ENCODE measurements around the gene GPRC5B. TPM values are rescaled to one million over a fixed set of nuclear protein-coding genes. Genes with fewer than 3 reads are reported as not detected.

GPRC5B gene
- total RNA-seq, 1 donor from 2014 or later, result 38.6 TPM

GRCh38 chr16:19841184-19841583, 43.5 kb downstream of the GPRC5B start:
- peak overlapping the region; percentile 22 to 65 (median 54) for H3K9ac ChIP-seq (ENCODE audit: low read depth in 1 of 3, low read length in 3 of 3)
- H3K4me1 ChIP-seq (ENCODE audit: control insufficient read depth in 3 of 3, insufficient read depth in 3 of 3, low read length in 3 of 3), result peaks cover 20 to 32% (median 28%) of the 10 kb centered on the region in 3 donors
- H3K36me3 ChIP-seq (ENCODE audit: control insufficient read depth in 3 of 3, insufficient read depth in 3 of 3, low read length in 3 of 3), result no peaks in the 10 kb centered on the region
- H3K9me3 ChIP-seq (ENCODE audit: control insufficient read depth in 3 of 3, low read length in 3 of 3), result no peaks in the 10 kb centered on the region
- H3K27ac ChIP-seq (ENCODE audit: low read depth, low read length), result peak overlapping the region; percentile 89
- H3K4me3 ChIP-seq (ENCODE audit: low read length in 3 of 3), result peak overlapping the region in 2 of 3 donors; percentile 9 to 48
- no peaks in the 10 kb centered on the region for H3K27me3 ChIP-seq (ENCODE audit: control insufficient read depth in 3 of 3, insufficient read depth in 3 of 3, low read length in 3 of 3)

GRCh38 chr16:19840524-19841110, 44.0 kb downstream of the GPRC5B start:
- Histone ChIP-seq H3K27me3 (ENCODE audit: control insufficient read depth in 3 of 3, insufficient read depth in 3 of 3, low read length in 3 of 3) (no peaks in the 10 kb centered on the region), H3K4me1 (ENCODE audit: control insufficient read depth in 3 of 3, insufficient read depth in 3 of 3, low read length in 3 of 3) (peaks cover 20 to 32% (median 32%) of the 10 kb centered on the region in 3 donors), H3K4me3 (ENCODE audit: low read length in 3 of 3) (peak overlapping the region in 1 of 3 donors; percentile 48), H3K9ac (ENCODE audit: low read depth in 1 of 3, low read length in 3 of 3) (peak overlapping the region; percentile 22 to 65 (median 54)), H3K27ac (ENCODE audit: low read depth, low read length) (peak overlapping the region; percentile 89), H3K9me3 (ENCODE audit: control insufficient read depth in 3 of 3, low read length in 3 of 3) (no peaks in the 10 kb centered on the region), H3K36me3 (ENCODE audit: control insufficient read depth in 3 of 3, insufficient read depth in 3 of 3, low read length in 3 of 3) (no peaks in the 10 kb centered on the region)

GRCh38 chr16:19837984-19838707, 46.5 kb downstream of the GPRC5B start:
- no peaks in the 10 kb centered on the region for H3K9me3 ChIP-seq (ENCODE audit: control insufficient read depth in 3 of 3, low read length in 3 of 3)
- peak overlapping the region in 1 of 3 donors; percentile 1 for H3K4me3 ChIP-seq (ENCODE audit: low read length in 3 of 3)
- peaks cover 20 to 34% (median 34%) of the 10 kb centered on the region in 3 donors for H3K4me1 ChIP-seq (ENCODE audit: control insufficient read depth in 3 of 3, insufficient read depth in 3 of 3, low read length in 3 of 3)

GRCh38 chr16:19837331-19837980, 47.2 kb downstream of the GPRC5B start:
- Histone ChIP-seq H3K9ac (ENCODE audit: low read depth in 1 of 3, low read length in 3 of 3) (peak overlapping the region; percentile 54 to 71 (median 54)), H3K27ac (ENCODE audit: low read depth, low read length) (peak overlapping the region; percentile 90), H3K9me3 (ENCODE audit: control insufficient read depth in 3 of 3, low read length in 3 of 3) (no peaks in the 10 kb centered on the region), H3K4me3 (ENCODE audit: low read length in 3 of 3) (peak overlapping the region in 1 of 3 donors; percentile 1), H3K27me3 (ENCODE audit: control insufficient read depth in 3 of 3, insufficient read depth in 3 of 3, low read length in 3 of 3) (no peaks in the 10 kb centered on the region), H3K36me3 (ENCODE audit: control insufficient read depth in 3 of 3, insufficient read depth in 3 of 3, low read length in 3 of 3) (no peaks in the 10 kb centered on the region), H3K4me1 (ENCODE audit: control insufficient read depth in 3 of 3, insufficient read depth in 3 of 3, low read length in 3 of 3) (peaks cover 20 to 34% (median 34%) of the 10 kb centered on the region in 3 donors)

More at GRCh38 chr16:19837984-19838707, 46.5 kb downstream of the GPRC5B start:
- Histone ChIP-seq H3K9ac (ENCODE audit: low read depth in 1 of 3, low read length in 3 of 3) (peak overlapping the region; percentile 54 to 71 (median 54)), H3K27me3 (ENCODE audit: control insufficient read depth in 3 of 3, insufficient read depth in 3 of 3, low read length in 3 of 3) (no peaks in the 10 kb centered on the region), H3K36me3 (ENCODE audit: control insufficient read depth in 3 of 3, insufficient read depth in 3 of 3, low read length in 3 of 3) (no peaks in the 10 kb centered on the region), H3K27ac (ENCODE audit: low read depth, low read length) (peak overlapping the region; percentile 90)

GRCh38 chr16:19835968-19836421, 48.7 kb downstream of the GPRC5B start:
- H3K36me3 ChIP-seq (ENCODE audit: control insufficient read depth in 3 of 3, insufficient read depth in 3 of 3, low read length in 3 of 3), result no peaks in the 10 kb centered on the region
- H3K27ac ChIP-seq (ENCODE audit: low read depth, low read length), result peak overlapping the region; percentile 36
- H3K9ac ChIP-seq (ENCODE audit: low read depth in 1 of 3, low read length in 3 of 3), result no peak overlapping the region
- no peaks in the 10 kb centered on the region for H3K27me3 ChIP-seq (ENCODE audit: control insufficient read depth in 3 of 3, insufficient read depth in 3 of 3, low read length in 3 of 3)
- no peak overlapping the region for H3K4me3 ChIP-seq (ENCODE audit: low read length in 3 of 3)
- H3K4me1 ChIP-seq (ENCODE audit: control insufficient read depth in 3 of 3, insufficient read depth in 3 of 3, low read length in 3 of 3), result peaks cover 15 to 32% (median 31%) of the 10 kb centered on the region in 3 donors
- H3K9me3 ChIP-seq (ENCODE audit: control insufficient read depth in 3 of 3, low read length in 3 of 3), result no peaks in the 10 kb centered on the region

- Histone ChIP-seq H3K9ac (ENCODE audit: low read depth in 1 of 3, low read length in 3 of 3) (no peak overlapping the region), H3K36me3 (ENCODE audit: control insufficient read depth in 3 of 3, insufficient read depth in 3 of 3, low read length in 3 of 3) (no peaks in the 10 kb centered on the region), H3K27ac (ENCODE audit: low read depth, low read length) (no peak overlapping the region), H3K9me3 (ENCODE audit: control insufficient read depth in 3 of 3, low read length in 3 of 3) (no peaks in the 10 kb centered on the region), H3K4me1 (ENCODE audit: control insufficient read depth in 3 of 3, insufficient read depth in 3 of 3, low read length in 3 of 3) (peaks cover 17 to 35% (median 35%) of the 10 kb centered on the region in 3 donors), H3K27me3 (ENCODE audit: control insufficient read depth in 3 of 3, insufficient read depth in 3 of 3, low read length in 3 of 3) (no peaks in the 10 kb centered on the region), H3K4me3 (ENCODE audit: low read length in 3 of 3) (no peak overlapping the region)
These were observed 49.5 kb downstream of the GPRC5B start for GRCh38 chr16:19835196-19835595.

GRCh38 chr16:19833581-19833980, 51.1 kb downstream of the GPRC5B start:
- Histone ChIP-seq H3K9me3 (ENCODE audit: control insufficient read depth in 3 of 3, low read length in 3 of 3) (no peaks in the 10 kb centered on the region), H3K9ac (ENCODE audit: low read depth in 1 of 3, low read length in 3 of 3) (no peak overlapping the region), H3K27me3 (ENCODE audit: control insufficient read depth in 3 of 3, insufficient read depth in 3 of 3, low read length in 3 of 3) (no peaks in the 10 kb centered on the region), H3K36me3 (ENCODE audit: control insufficient read depth in 3 of 3, insufficient read depth in 3 of 3, low read length in 3 of 3) (no peaks in the 10 kb centered on the region), H3K4me3 (ENCODE audit: low read length in 3 of 3) (no peak overlapping the region), H3K27ac (ENCODE audit: low read depth, low read length) (peak overlapping the region; percentile 89), H3K4me1 (ENCODE audit: control insufficient read depth in 3 of 3, insufficient read depth in 3 of 3, low read length in 3 of 3) (peaks cover 23 to 40% (median 39%) of the 10 kb centered on the region in 3 donors)

- no peak overlapping the region for H3K4me3 ChIP-seq (ENCODE audit: low read length in 3 of 3)
- no peaks in the 10 kb centered on the region for H3K27me3 ChIP-seq (ENCODE audit: control insufficient read depth in 3 of 3, insufficient read depth in 3 of 3, low read length in 3 of 3)
- no peak overlapping the region for H3K9ac ChIP-seq (ENCODE audit: low read depth in 1 of 3, low read length in 3 of 3)
- H3K9me3 ChIP-seq (ENCODE audit: control insufficient read depth in 3 of 3, low read length in 3 of 3), result no peaks in the 10 kb centered on the region
- peaks cover 19 to 36% (median 35%) of the 10 kb centered on the region in 3 donors for H3K4me1 ChIP-seq (ENCODE audit: control insufficient read depth in 3 of 3, insufficient read depth in 3 of 3, low read length in 3 of 3)
- H3K27ac ChIP-seq (ENCODE audit: low read depth, low read length), result peak overlapping the region; percentile 89
- no peaks in the 10 kb centered on the region for H3K36me3 ChIP-seq (ENCODE audit: control insufficient read depth in 3 of 3, insufficient read depth in 3 of 3, low read length in 3 of 3)
These were observed 51.5 kb downstream of the GPRC5B start for GRCh38 chr16:19833176-19833575.

- Histone ChIP-seq H3K4me3 (ENCODE audit: low read length in 3 of 3) (no peak overlapping the region), H3K9ac (ENCODE audit: low read depth in 1 of 3, low read length in 3 of 3) (peak overlapping the region; percentile 9 to 67 (median 12)), H3K27ac (ENCODE audit: low read depth, low read length) (peak overlapping the region; percentile 89)
These were observed 53.0 kb downstream of the GPRC5B start for GRCh38 chr16:19831678-19832077.

More at GRCh38 chr16:19831678-19832077, 53.0 kb downstream of the GPRC5B start:
- H3K9me3 ChIP-seq (ENCODE audit: control insufficient read depth in 3 of 3, low read length in 3 of 3), result no peaks in the 10 kb centered on the region
- peaks cover 0 to 3% (median 2%) of the 10 kb centered on the region in 3 donors for H3K36me3 ChIP-seq (ENCODE audit: control insufficient read depth in 3 of 3, insufficient read depth in 3 of 3, low read length in 3 of 3)
- peaks cover 16 to 24% (median 23%) of the 10 kb centered on the region in 3 donors for H3K4me1 ChIP-seq (ENCODE audit: control insufficient read depth in 3 of 3, insufficient read depth in 3 of 3, low read length in 3 of 3)
- H3K27me3 ChIP-seq (ENCODE audit: control insufficient read depth in 3 of 3, insufficient read depth in 3 of 3, low read length in 3 of 3), result no peaks in the 10 kb centered on the region

Data from skeletal muscle tissue (tissue), 4 donors.